T-helper 2 cell treated with Interferon-gamma antibody and Interleukin-4, amounts not matched to agents 5 μg/mL and 100 μg/mL, for 36 hours (primary cell): ENCODE data around the gene MMP24OS.
"Not testable (repeated sequence)": the region's sequence is repeated elsewhere in the genome, so short reads cannot be mapped to it uniquely, and the experiment has no call there.

ENCODE experiments used
- DNase-seq: peaks from one replicate; pipeline ENCODE4 v3.0.0; 2021; ENCODE audit warnings: low spot score
- H3K27ac Mint-ChIP-seq: one replicate; pipeline ENCODE4 v1.8.0; 2021; ENCODE audit warnings: mild to moderate bottlenecking, mixed read lengths
- H3K27me3 Mint-ChIP-seq: one replicate; pipeline ENCODE4 v1.8.0; 2021; ENCODE audit warnings: low read depth, mixed read lengths
- H3K36me3 Mint-ChIP-seq: one replicate; pipeline ENCODE4 v1.8.0; 2021; ENCODE audit warnings: low read depth, mixed read lengths
- H3K4me1 Mint-ChIP-seq: one replicate; pipeline ENCODE4 v1.8.0; 2021; ENCODE audit warnings: low read depth, mixed read lengths
- H3K4me3 Mint-ChIP-seq: one replicate; pipeline ENCODE4 v1.8.0; 2022; ENCODE audit warnings: mild to moderate bottlenecking, moderate library complexity, mixed read lengths
- H3K9me3 Mint-ChIP-seq: one replicate; pipeline ENCODE4 v1.8.0; 2021; ENCODE audit warnings: mixed read lengths

MMP24OS gene

DNA sequence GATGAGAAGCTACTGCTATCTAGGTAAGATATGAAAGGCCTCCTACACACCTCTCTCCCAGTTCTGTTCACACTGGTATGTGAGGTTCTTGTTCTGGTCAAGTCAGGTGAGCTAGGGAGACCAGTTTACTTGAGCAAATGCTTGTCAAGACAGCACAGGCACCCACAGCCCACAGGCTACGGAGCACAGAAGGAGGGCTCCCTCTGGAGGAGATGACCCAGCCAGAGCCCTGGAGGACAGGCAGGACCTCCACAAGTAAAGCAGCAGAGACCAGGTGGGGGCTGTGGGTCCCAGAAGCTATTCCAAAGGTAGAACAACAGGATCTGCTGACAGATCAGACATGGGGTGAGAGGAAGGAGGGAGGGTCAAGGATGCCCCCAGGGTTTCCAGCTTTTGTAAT is 13.2 kb downstream of the MMP24OS start:
- Mint-ChIP-seq H3K36me3 (peaks cover 16% of the 10 kb centered on the region), H3K4me3 (no peak overlapping the region), H3K9me3 (no peaks in the 10 kb centered on the region), H3K4me1 (no peaks in the 10 kb centered on the region), H3K27me3 (no peaks in the 10 kb centered on the region), H3K27ac (no peak overlapping the region)
- no peak for DNase-seq

DNA sequence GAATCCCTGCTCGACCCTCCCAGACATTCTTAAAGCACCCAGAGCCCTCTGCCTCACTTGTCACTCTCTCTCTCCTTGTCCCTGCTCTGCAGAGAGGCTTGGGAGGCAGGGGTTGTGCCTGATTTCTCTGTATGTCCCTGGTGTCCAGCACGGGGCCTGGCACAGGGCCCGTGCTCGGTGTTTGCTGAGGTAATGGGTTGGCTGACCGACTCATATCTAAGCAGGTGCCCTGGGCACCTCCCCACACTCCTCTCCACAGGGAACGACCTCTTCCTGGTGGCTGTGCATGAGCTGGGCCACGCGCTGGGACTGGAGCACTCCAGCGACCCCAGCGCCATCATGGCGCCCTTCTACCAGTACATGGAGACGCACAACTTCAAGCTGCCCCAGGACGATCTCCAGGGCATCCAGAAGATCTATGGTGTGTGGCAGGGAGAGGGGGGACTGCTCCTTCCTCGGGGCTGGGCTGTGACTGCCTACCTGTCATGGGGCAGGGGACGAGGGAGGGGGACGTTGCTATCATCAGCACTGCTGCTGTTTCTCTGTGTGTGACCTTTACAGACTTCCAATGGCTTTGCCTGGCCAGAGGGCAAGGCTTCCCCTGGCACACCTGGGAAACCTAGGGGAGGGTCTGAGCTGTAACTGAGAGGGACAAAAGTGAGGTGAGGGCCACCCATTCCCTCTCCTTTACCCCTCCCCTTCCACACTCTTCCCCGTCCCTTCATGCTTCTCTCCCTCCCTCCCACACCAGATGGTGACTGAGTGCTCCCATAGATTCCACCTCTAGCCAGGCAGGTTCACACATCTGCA is 14.2 kb downstream of the MMP24OS start:
- Mint-ChIP-seq H3K4me3 (no peak overlapping the region), H3K9me3 (no peaks in the 10 kb centered on the region), H3K27me3 (no peaks in the 10 kb centered on the region), H3K4me1 (no peaks in the 10 kb centered on the region), H3K27ac (no peak overlapping the region), H3K36me3 (peaks cover 14% of the 10 kb centered on the region)
- DNase-seq = no peak

- not testable (repeated sequence) for DNase-seq, H3K27me3 Mint-ChIP-seq, H3K4me3 Mint-ChIP-seq, H3K27ac Mint-ChIP-seq, H3K4me1 Mint-ChIP-seq, H3K9me3 Mint-ChIP-seq
- H3K36me3 Mint-ChIP-seq = peaks cover 14% of the 10 kb centered on the region
These were observed 15.0 kb downstream of the MMP24OS start for GRCh38 chr20:35262731-35263531.

- not testable (repeated sequence) for H3K27ac Mint-ChIP-seq, H3K4me3 Mint-ChIP-seq, H3K36me3 Mint-ChIP-seq, H3K27me3 Mint-ChIP-seq, H3K9me3 Mint-ChIP-seq, H3K4me1 Mint-ChIP-seq, DNase-seq
These were observed 15.6 kb downstream of the MMP24OS start for GRCh38 chr20:35262321-35262720.

GRCh38 chr20:35260426-35260825 is 17.5 kb downstream of the MMP24OS start:
- Mint-ChIP-seq H3K4me1 (no peaks in the 10 kb centered on the region), H3K4me3 (no peak overlapping the region), H3K27me3 (no peaks in the 10 kb centered on the region), H3K36me3 (peaks cover 3% of the 10 kb centered on the region), H3K27ac (no peak overlapping the region), H3K9me3 (no peaks in the 10 kb centered on the region)
- DNase-seq = no peak

DNA sequence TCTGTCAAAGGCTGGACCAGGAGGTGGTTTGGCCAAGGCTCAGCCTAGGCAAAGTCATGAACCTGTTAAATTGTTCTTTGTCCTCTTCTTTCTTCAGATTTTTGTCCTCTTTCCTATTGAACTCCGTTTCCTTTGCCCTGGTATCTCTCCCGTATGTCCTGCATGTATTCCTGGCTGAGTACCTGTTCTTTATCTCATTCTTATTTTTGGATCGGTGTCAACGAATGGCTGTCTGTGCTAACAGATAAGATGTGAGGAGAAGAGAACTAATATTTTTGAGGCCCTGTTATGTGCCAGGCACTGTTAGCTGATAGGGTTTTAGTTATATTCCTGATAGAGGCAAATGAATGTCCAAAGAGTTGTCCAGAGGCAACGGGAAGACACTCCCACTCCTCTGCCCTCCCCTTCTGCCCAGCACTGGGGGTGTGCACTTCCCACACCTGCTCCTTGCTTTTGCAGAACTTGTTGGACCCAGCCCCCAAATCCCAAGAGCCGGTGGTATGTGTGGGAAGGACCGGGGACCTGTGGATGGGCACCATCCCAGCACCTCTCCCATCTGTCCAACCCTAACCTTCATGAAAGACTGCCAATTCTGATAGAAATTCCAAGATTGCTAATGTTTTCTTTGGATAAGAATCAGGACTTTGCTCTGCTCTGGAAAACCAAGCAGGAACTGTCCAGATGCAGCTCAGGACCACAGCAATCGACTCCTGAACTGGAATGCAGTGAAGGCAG is 20.6 kb downstream of the MMP24OS start:
- Mint-ChIP-seq H3K9me3 (no peaks in the 10 kb centered on the region), H3K4me1 (peaks cover 2% of the 10 kb centered on the region), H3K27ac (no peak overlapping the region), H3K27me3 (no peaks in the 10 kb centered on the region), H3K4me3 (no peak overlapping the region), H3K36me3 (no peaks in the 10 kb centered on the region)
- no peak for DNase-seq

GRCh38 chr20:35254448-35254999 is 23.4 kb downstream of the MMP24OS start:
- no peak overlapping the region for H3K4me3 Mint-ChIP-seq
- H3K27me3 Mint-ChIP-seq = no peaks in the 10 kb centered on the region

GRCh38 chr20:35253010-35253409 is 24.9 kb downstream of the MMP24OS start:
- Mint-ChIP-seq H3K27me3 (no peaks in the 10 kb centered on the region), H3K27ac (peak overlapping the region; percentile 70), H3K4me1 (peaks cover 17% of the 10 kb centered on the region), H3K36me3 (no peaks in the 10 kb centered on the region), H3K9me3 (no peaks in the 10 kb centered on the region), H3K4me3 (no peak overlapping the region)
- DNase-seq = no peak

More at GRCh38 chr20:35254448-35254999, 23.4 kb downstream of the MMP24OS start:
- H3K9me3 Mint-ChIP-seq = no peaks in the 10 kb centered on the region
- H3K27ac Mint-ChIP-seq = no peak overlapping the region
- H3K36me3 Mint-ChIP-seq = no peaks in the 10 kb centered on the region
- DNase-seq = no peak
- H3K4me1 Mint-ChIP-seq = peaks cover 17% of the 10 kb centered on the region

DNA sequence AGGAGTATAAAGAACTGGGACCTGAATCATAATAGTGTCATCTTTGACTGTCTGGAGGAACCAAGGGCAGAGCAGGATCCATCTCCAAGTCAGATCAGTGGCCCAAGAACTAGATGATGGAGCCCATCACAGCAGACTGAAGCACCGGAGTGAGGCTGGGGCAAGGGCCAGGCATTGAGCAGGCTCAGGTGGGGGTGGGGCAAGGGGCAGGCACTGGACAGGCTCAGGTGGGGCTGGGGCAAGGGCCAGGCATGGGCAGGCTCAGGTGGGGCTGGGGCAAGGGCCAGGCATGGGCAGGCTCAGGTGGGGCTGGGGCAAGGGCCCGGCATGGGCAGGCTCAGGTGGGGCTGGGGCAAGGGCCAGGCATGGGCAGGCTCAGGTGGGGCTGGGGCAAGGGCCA is 25.3 kb downstream of the MMP24OS start:
- H3K27me3 Mint-ChIP-seq, DNase-seq, H3K9me3 Mint-ChIP-seq, H3K36me3 Mint-ChIP-seq: not testable (repeated sequence)
- Mint-ChIP-seq H3K4me1 (peaks cover 17% of the 10 kb centered on the region), H3K4me3 (peak overlapping the region; percentile 70), H3K27ac (peak overlapping the region; percentile 94)

DNA sequence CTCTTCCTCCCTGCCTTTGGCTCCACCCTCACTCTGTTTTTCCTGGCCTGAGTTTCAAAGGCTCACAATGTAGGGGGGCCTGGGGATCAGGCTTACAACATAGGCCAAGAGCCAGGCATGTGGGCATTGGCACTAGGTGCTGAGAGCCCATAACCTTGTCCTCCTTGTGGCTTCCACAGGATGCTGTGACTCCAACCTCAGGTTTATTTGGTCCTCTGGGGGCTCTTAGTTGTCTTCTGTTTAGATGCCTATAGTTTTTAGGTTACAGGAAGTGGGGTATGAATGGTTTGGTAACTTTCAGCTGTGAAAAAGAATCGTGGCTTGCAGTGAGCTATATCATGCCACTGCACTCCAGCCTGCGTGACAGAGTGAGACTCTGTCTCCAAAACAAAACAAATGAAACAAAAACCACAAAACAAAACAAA is 25.9 kb downstream of the MMP24OS start:
- H3K36me3 Mint-ChIP-seq = no peaks in the 10 kb centered on the region
- H3K4me1 Mint-ChIP-seq = peaks cover 17% of the 10 kb centered on the region
- peak; percentile 30 for DNase-seq
- peak overlapping the region; percentile 70 for H3K4me3 Mint-ChIP-seq
- peak overlapping the region; percentile 94 for H3K27ac Mint-ChIP-seq
- H3K9me3 Mint-ChIP-seq = no peaks in the 10 kb centered on the region
- no peaks in the 10 kb centered on the region for H3K27me3 Mint-ChIP-seq

DNA sequence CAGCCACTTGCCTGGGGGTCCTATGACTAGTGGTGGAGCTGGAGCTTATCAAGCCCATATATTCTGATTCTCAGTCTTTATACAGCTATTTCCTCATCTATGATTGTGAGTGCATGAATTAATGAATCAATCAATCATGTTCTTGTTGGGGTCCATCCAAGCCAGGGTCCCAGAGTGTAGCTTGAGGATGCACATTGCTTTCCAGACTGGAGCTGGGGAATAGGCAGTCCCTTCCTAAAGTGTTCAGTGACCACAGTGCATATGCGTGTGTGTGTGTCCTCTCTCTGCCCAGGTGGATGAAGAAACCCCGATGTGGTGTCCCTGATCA is 26.3 kb downstream of the MMP24OS start:
- H3K36me3 Mint-ChIP-seq = no peaks in the 10 kb centered on the region
- no peak for DNase-seq
- H3K27me3 Mint-ChIP-seq = no peaks in the 10 kb centered on the region
- peak overlapping the region; percentile 70 for H3K4me3 Mint-ChIP-seq
- H3K9me3 Mint-ChIP-seq = no peaks in the 10 kb centered on the region
- peaks cover 17% of the 10 kb centered on the region for H3K4me1 Mint-ChIP-seq
- peak overlapping the region; percentile 94 for H3K27ac Mint-ChIP-seq

- no peak for DNase-seq
- H3K36me3 Mint-ChIP-seq = no peaks in the 10 kb centered on the region
- H3K27ac Mint-ChIP-seq = no peak overlapping the region
- H3K27me3 Mint-ChIP-seq = no peaks in the 10 kb centered on the region
- no peaks in the 10 kb centered on the region for H3K9me3 Mint-ChIP-seq
- peaks cover 17% of the 10 kb centered on the region for H3K4me1 Mint-ChIP-seq
- H3K4me3 Mint-ChIP-seq = no peak overlapping the region
These were observed 29.1 kb downstream of the MMP24OS start for GRCh38 chr20:35248641-35249475.

GRCh38 chr20:35246723-35247122 is 31.2 kb downstream of the MMP24OS start:
- H3K36me3 Mint-ChIP-seq = no peaks in the 10 kb centered on the region
- H3K4me1 Mint-ChIP-seq = peaks cover 8% of the 10 kb centered on the region
- H3K4me3 Mint-ChIP-seq = no peak overlapping the region
- no peaks in the 10 kb centered on the region for H3K9me3 Mint-ChIP-seq
- no peaks in the 10 kb centered on the region for H3K27me3 Mint-ChIP-seq
- H3K27ac Mint-ChIP-seq = no peak overlapping the region
- DNase-seq = no peak
